HG03342 (cell line): ENCODE measurements around the gene CDH6.

Experiments used
- ATAC-seq: cut with Tn5 transposase; IDR thresholded peaks from one replicate; pipeline ENCODE4 v1.9.1; 2021; ENCODE audit warnings: mild to moderate bottlenecking, moderate library complexity; ENCODE audit not compliant: unreplicated experiment

CDH6 gene

DNA sequence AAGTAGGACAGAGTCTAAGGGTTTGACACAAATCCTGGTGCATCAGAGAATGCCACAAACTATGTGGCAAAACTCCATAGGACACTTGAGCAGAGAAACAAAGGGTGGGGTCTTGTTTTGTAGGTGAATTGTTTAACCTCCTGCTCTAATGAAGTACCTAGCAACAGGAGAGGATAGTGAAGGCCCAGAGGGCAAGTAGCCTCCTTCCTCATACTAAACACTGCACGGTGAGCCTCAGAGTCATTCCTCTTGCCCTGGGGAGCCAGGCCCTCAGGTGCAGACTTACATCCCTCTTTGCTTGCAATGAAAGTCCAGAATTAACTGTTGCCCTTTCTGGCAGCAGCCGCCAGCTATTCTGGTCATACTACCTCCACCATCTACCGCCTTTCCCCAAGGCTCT lies 172.3 kb downstream of the CDH6 start:
- no peak for ATAC-seq

DNA sequence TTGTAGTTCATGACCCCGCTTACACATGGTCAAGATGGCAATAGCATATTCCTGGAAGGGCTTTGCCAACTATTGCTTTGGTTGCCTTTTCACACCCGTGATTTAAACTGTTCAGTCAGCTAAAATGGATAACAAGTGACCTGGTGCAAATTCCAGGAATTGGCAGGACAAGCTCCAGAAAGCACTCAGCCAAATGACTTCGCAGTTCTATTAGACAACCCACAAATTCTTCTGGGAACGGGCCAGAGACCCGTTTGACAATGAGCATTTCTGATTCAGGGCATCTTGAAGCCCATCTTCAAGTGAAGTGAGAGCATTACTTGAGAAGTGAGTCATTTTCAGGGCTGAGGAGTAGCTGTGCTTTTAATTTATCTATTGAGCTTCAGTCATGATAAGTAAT lies 173.5 kb downstream of the CDH6 start:
- ATAC-seq = no peak

DNA sequence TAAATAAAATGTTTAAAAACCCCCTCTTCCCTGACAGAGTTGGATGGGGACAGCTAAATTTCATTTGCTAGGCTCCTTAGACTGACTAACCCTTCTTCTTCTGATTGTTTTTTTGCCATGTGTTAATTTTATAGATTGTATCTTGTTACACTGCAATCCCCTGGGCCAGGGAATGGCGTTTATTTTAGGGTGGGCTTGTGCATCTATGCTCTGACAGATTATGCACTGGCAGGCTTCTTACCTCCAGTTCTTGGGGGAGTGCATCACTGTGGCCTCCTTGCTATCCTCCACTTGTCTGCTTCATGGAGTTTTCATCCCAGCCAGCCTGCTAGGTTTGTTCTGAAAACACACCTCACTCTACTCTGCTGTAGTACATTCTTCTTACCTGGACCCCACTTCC lies 178.6 kb downstream of the CDH6 start:
- no peak for ATAC-seq

DNA sequence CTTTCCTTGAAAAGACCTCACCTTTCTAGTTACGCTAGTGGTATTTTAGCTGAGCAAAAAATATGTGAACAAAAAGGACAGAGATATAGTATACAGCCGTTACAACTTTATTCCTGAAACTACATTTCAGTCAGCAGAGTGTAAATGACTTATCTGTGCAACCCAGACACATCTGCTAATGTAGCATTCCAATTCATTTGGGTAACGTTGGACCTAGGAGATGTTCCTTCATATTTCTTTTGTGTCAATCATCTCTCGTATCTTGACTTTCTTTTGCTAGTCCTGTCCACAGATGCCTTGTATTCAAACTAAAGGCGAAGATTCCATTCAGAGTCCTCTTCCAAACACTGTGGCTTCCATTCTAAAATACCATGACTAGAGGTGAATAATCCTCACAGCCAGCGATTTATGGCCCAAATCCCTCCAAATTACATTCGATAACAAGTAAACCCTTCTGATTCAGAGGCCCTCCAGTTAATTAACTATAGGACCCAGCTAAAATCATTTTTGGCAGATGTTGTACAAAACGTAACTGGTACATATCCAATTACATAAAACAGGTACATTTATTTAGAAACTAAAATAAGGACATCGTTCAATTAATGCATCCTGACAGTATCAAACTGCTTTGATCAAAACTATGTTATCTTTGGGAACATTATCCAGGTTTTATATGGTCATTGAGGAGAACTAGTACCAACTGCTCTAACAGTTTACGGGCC lies 182.7 kb downstream of the CDH6 start:
- ATAC-seq = no peak

DNA sequence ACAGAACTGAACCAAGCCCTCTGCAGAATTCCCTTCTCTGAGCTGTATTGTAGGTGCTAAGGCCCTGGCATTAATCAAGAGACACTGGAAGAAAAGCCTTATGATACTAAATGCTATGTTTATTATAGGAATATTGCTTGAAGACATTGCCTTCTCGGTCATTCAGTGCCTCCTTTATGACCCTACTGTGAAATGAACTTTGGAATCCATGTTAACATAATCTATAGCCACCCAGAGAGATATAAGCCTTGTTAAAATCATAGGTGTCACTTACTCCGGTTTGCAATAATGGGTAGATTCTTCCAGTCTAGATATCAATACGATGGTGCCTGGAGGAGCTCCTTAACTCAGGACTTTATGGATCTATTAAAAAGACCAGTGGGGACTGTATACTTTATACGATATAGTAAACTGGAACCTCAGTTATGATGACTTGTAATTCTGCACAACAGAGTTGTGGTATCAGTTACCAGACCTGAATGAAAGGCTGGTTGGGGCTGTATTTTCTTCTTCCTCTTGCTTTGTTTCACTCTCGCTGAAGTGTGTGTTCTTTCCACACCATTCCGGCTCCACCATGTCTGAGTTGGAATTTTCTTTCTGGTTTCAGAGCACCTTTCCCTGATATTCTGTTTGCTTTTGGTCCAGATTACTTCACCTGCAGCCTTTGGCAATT lies 183.9 kb downstream of the CDH6 start:
- no peak for ATAC-seq

DNA sequence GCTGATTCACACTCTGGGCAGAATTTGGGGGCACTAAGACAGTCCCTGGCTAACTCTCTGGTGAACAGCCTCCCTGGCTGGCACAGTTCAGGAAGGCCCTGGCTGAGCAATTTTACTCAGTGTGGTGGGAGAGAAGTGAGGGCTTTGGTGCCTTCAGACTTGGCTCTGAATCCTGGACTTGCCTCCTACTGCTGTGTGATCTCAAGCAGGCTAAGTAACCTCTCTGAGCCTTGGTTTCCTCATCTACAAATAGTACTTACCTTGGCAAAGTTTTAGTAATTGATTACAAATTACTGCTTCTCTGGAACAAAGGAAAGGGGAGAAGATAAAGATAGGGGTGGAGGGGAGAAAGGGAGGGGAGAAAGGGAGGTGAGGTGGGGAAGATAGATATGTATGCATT lies 184.7 kb downstream of the CDH6 start:
- ATAC-seq = no peak
